Measurements from ENCODE around the gene TNRC6C. TPM values are rescaled to one million over a fixed set of nuclear protein-coding genes. Genes with fewer than 3 reads are reported as not detected.
A peak's percentile ranks its signal among the peaks of the same experiment; 100 is the strongest.

The TNRC6C gene
- total RNA-seq, 4 donors from 2014 or later, result 2.6 to 10.9 (median 4.7) TPM

DNA sequence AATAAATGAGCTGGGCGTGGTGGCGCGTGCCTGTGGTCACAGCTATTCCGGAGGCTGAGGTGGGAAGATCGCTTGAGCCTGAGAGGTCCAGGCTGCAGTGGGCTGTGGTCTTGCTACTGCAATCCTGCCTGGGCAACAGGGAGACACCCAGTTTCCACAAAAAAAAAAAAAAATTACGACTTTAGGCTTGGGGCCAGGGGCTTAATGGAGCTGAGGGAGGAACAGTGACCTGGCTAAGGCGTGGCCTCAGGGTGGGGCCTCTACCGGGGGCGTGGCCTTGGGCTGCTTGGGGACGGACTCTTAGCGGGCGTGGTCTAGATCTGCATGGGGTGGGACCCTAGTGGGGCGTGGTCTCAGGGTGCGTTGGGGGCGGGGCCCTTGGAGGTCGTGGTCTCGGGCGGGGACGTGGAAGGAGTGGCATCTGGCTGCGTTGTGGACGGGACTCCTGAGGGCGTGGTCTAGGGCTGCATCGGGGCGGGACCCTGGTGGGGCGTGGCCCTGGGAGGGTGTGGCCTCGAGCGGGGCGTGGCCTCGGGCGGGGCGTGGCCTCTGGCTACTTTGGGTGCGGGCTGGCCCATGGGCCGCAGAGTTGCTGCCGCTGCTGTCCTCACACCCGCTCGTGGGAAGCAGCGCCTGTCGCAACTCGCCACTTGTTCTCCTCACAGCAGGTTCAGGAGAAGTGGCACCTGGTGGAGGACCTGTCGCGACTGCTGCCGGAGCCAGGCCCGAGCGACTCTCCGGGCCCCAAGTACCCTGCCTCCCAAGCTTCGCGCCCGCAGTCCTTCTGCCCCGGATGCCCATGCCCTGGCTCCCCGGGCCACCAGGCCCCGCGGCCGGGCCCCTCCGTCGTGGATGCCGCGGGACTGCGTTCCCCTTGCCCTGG is 181.9 kb downstream of the TNRC6C start:
- no peaks in the 10 kb centered on the region for H3K9me3 ChIP-seq
- H3K4me3 ChIP-seq, result peak overlapping the region in 3 of 4 donors; percentile 4 to 54 (median 28)
- peak overlapping the region; percentile 74 to 86 (median 84) for H3K27ac ChIP-seq
- DNase-seq, result peak; percentile 86
- H3K36me3 ChIP-seq, result no peaks in the 10 kb centered on the region
- H3K4me1 ChIP-seq, result peaks cover 38 to 83% (median 38%) of the 10 kb centered on the region in 3 donors
- 24 to 45% methylated on average over 10 to 20 of the region's 58 CpGs for WGBS, 2 donors
- no peaks in the 10 kb centered on the region for H3K27me3 ChIP-seq
- TF ChIP-seq, protein P1, sequence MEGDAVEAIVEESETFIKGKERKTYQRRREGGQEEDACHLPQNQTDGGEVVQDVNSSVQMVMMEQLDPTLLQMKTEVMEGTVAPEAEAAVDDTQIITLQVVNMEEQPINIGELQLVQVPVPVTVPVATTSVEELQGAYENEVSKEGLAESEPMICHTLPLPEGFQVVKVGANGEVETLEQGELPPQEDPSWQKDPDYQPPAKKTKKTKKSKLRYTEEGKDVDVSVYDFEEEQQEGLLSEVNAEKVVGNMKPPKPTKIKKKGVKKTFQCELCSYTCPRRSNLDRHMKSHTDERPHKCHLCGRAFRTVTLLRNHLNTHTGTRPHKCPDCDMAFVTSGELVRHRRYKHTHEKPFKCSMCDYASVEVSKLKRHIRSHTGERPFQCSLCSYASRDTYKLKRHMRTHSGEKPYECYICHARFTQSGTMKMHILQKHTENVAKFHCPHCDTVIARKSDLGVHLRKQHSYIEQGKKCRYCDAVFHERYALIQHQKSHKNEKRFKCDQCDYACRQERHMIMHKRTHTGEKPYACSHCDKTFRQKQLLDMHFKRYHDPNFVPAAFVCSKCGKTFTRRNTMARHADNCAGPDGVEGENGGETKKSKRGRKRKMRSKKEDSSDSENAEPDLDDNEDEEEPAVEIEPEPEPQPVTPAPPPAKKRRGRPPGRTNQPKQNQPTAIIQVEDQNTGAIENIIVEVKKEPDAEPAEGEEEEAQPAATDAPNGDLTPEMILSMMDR (IDR thresholded peaks at IDR 0.05), result no peak
- TF ChIP-seq POLR2A (IDR thresholded peaks at IDR 0.05), result peak in 1 of 4 donors; percentile 86
- intact Hi-C loops (cut with DNase I), result no loop called here

DNA sequence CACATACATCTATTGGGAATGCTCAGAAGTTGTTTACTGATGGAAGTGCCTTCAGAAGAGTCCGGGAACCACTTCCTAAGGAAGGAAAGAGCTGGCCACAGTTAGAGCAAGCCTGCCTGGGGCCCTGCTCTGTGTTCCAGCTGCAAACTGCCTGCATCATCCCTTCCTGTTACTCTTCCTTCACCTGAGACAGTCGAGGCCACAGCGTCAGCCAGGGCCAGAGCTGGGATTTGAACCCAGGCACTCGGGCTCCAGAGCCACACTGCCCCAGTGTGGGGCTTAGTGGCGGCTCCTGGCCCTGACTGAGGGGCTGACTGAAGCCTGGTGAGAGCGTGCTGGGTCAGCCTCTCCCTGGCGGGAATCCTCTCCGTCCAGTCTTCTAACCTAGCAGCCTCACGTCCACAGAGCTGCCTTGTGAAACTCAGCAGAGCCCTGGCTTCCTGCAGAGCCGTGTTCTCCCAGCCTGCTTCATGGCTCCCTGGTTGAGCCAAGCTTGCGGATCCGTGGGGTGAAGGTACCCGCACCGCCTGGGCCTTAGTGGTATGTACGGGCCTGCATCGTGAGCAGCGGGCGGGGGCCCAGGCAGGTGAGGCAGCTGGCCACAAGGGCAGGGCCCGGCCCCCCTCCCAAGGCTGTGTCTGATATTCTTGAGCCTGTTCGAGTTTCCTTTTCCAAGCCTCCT is 183.1 kb downstream of the TNRC6C start:
- intact Hi-C loops (cut with DNase I), result no loop called here
- H3K27ac ChIP-seq, result peak overlapping the region; percentile 82 to 88 (median 86)
- H3K4me3 ChIP-seq, result no peak overlapping the region
- 28 to 50% methylated on average over 6 to 10 of the region's 20 CpGs for WGBS, 2 donors
- no peak for DNase-seq
- peaks cover 38 to 94% (median 46%) of the 10 kb centered on the region in 3 donors for H3K4me1 ChIP-seq
- H3K9me3 ChIP-seq, result no peaks in the 10 kb centered on the region
- no peak for TF ChIP-seq POLR2A (IDR thresholded peaks at IDR 0.05)
- TF ChIP-seq, protein P1 (IDR thresholded peaks at IDR 0.05), result no peak
- no peaks in the 10 kb centered on the region for H3K27me3 ChIP-seq
- H3K36me3 ChIP-seq, result no peaks in the 10 kb centered on the region

DNA sequence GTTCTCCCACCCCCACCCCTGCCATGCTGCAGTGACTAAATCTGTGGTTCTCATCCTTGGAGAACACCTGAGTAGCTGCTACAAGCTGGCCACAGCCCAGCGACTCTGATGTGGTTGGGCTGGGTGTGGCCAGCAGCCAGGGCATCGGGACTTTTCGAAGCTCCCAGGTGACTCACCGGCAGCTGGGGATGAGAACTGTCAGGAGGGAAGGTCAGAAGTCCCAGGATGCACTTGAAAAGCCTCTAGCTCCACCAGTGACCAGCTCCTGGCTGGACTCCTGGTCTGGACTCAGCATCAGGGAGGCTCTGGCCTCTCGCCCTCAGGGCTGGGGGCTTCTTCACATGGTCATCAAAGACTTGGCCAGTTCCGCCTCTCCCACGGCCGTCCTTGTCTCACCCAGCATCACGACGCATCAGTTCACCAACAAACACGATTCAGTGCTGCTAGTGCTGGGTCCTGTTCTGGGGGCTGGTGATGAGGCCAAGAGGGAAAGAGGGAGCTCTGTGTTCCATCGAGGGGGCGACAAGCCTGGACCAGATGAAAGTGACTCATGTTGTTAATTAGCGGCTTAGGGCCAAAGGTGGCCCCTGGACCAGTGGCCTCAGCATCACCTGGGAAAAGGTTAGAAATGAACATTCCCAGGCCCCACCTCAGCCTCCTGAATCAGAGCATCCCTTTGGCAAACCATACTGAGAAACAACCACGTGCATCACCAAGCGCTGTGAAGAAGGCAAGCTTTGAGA is 183.8 kb downstream of the TNRC6C start:
- WGBS, 2 donors, result 51 to 83% methylated on average over 2 to 11 of the region's 16 CpGs
- peak overlapping the region; percentile 82 to 88 (median 86) for H3K27ac ChIP-seq
- no peak for DNase-seq
- TF ChIP-seq, protein P1 (IDR thresholded peaks at IDR 0.05), result no peak
- peak in 1 of 4 donors; percentile 28 for TF ChIP-seq POLR2A (IDR thresholded peaks at IDR 0.05)
- intact Hi-C loops (cut with DNase I), result no loop called here
- H3K9me3 ChIP-seq, result no peaks in the 10 kb centered on the region
- H3K36me3 ChIP-seq, result no peaks in the 10 kb centered on the region
- no peak overlapping the region for H3K4me3 ChIP-seq
- H3K27me3 ChIP-seq, result no peaks in the 10 kb centered on the region
- H3K4me1 ChIP-seq, result peaks cover 38 to 94% (median 46%) of the 10 kb centered on the region in 3 donors

DNA sequence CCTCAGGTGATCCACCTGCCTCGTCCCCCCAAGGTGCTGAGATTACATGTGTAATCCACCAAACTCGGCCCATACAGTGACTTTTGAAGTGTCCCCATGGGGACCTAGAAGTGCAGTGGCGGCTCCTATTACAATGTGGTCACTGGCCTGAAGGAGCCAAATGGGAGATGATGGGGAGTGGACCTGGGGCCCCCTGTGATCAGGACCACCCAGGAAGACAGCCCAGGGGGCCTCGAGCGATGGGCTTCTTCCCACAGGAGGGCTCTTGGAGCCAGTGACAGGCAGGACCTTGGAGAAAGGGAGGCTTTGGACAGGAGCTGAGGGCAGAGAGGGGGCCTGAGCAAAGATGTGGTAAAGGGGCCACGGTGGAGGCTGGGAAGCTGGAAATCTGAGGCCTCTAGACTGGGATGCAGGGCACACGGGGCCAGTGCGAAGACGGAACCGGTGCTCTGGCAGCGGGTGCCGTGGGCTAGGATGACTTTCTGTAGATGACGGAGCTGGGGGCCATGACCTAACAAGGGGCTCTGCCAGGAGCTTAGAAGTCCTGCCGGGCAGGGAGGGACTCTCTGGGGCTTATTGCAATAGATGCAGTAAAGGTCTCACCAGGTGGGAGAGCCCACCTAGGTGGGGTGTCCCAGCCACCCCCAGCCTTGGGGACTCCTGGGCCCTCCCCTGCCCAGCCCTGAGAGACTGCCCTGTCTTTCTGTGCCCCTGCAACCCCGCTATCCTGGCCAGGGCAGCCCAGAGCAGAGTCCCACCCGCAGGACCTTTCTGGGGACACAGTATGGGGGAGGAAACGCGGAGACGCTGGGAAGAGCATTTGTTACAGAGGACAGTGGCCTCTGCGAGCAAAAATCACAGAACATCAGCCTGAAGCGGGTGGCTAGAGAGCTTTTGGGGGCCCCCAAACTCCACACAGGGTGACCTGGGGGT is 185.0 kb downstream of the TNRC6C start:
- H3K27ac ChIP-seq, result peak overlapping the region in 3 of 4 donors; percentile 69 to 80 (median 70)
- no peaks in the 10 kb centered on the region for H3K9me3 ChIP-seq
- no peak for DNase-seq
- intact Hi-C loops (cut with DNase I), result no loop called here
- no peak overlapping the region for H3K4me3 ChIP-seq
- no peak for TF ChIP-seq POLR2A (IDR thresholded peaks at IDR 0.05)
- TF ChIP-seq, protein P1 (IDR thresholded peaks at IDR 0.05), result no peak
- peaks cover 42 to 94% (median 53%) of the 10 kb centered on the region in 3 donors for H3K4me1 ChIP-seq
- no peaks in the 10 kb centered on the region for H3K36me3 ChIP-seq
- H3K27me3 ChIP-seq, result no peaks in the 10 kb centered on the region
- WGBS, 2 donors, result 88 to 94% methylated on average over 9 to 16 of the region's 21 CpGs
